Stimulated activated CD8-positive, alpha-beta memory T cell treated with anti-CD3 and anti-CD28 coated beads, Interleukin-12 subunit alpha, Interleukin-12 subunit beta, amount 100 ng/mL, for 1 hour (primary cell): ENCODE results near the gene PCCA.
"Not testable (repeated sequence)": the region's sequence is repeated elsewhere in the genome, so short reads cannot be mapped to it uniquely, and the experiment has no call there.

Experiments used
- DNase-seq: peaks from one replicate; pipeline ENCODE4 v3.0.0-alpha.2; 2020; ENCODE audit warnings: low read depth

The PCCA gene

GRCh38 chr13:100197116-100197515, 108.2 kb downstream of the PCCA start:
- DNase-seq = no peak

DNA sequence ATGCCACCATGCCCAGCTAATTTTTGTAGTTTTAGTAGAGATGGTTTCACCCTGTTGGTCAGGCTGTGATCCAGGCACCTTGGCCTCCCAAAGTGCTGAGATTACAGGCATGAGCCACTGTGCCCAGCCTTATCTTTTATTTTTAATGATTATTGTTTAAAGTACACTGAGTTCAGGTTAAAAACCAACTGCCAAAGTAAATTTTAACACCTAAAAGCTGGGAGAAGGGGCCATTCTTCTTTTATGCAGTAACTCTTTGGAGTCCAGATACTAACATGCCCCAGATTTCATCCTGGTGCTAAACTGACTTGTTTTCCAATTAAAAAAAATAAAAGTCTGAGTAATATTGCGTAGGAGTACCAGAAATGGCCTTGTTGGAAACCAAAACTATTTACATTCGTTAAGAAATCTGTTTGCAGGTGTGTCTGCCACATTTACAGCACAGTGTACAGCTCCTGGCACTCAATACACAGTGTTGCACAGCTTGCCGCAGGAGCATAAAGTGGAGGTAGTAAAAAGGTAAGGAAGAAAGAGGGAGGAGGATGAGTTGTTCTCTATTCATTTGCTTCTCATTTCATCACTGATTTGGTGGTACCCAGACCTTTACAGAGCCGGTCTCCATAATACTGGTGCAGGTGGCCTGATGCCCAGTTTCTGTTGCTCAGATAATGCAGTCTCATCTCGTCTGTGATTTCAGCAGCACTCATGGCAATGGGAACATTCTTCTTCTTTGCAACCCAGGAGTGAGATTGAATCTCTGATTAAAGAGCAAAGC, 108.9 kb downstream of the PCCA start:
- no peak for DNase-seq

- DNase-seq = no peak
Observed at GRCh38 chr13:100203696-100204367, 114.9 kb downstream of the PCCA start.

- DNase-seq = no peak
Observed at GRCh38 chr13:100208002-100208401, 119.1 kb downstream of the PCCA start.

DNA sequence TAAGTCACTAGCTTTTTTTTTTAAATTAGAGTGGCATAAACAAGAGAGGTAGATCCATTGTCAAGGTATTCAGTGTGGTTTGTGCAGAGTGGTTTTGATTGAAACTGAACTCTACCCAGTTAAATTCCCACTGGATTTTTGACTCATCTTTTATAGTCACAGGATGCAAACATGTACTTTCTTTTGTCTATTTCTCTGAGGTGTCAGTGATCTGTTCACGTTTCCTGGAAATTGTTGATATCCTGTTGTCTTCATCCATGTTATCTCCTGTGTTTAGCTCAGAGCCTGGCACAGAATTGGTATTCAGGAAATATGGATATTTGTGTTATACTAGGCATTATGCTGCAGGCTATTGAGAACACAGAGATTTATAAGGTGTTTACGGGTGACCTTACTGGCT, 119.7 kb downstream of the PCCA start:
- DNase-seq = no peak

GRCh38 chr13:100209857-100210825, 121.2 kb downstream of the PCCA start:
- no peak for DNase-seq

GRCh38 chr13:100211016-100211710, 122.3 kb downstream of the PCCA start:
- DNase-seq = no peak

DNA sequence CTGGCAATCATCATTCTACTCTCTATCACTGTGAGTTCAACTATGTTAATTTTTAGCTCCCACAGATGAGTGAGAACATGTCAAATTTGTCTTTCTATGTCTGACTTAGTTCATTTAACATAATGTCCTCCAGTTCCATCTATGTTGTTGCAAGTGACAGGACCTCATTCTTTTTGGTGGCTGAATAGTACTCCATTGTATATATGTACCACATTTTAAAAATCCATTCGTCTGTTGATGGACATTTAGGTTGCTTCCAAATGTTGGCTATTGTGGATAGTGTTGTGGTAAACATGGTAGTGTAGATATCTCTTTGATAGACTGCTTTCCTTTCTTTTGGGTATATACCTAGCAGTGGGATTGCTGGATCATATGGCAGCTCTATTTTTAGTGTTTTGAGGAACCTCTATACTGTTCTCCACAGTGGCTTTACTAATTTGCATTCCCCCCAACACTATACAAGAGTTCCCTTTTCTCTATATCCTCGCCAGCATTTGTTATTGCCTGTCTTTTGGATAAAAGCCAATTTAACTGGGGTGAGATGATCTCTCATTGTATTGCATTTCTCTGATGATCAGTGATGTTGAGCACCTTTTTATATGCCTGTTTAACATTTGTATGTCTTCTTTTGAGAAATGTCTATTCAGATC, 124.1 kb downstream of the PCCA start:
- no peak for DNase-seq

DNA sequence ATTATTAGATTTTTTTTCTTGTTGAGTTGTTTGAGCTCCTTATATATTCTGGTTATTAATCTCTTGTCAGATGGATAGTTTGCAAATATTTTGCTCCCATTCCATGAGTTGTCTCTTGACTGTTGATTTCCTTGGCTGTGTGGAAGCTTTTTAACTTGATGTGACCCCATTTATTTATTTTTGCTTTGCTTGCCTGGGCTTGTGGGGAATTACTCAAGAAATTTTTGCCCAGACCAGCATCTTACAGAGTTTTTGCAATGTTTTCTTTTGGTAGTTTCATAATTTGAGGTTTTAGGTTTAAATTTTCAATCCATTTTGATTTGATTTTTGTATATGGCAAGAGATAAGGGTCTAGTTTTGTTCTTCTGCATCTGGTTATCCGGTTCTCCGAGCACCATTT, 124.7 kb downstream of the PCCA start:
- DNase-seq = no peak

- no peak for DNase-seq
Observed at GRCh38 chr13:100214886-100215285, 126.0 kb downstream of the PCCA start.

GRCh38 chr13:100221166-100221565, 132.3 kb downstream of the PCCA start:
- DNase-seq = no peak

GRCh38 chr13:100223966-100224530, 135.2 kb downstream of the PCCA start:
- not testable (repeated sequence) for DNase-seq

GRCh38 chr13:100229603-100230002, 140.7 kb downstream of the PCCA start:
- no peak for DNase-seq

DNA sequence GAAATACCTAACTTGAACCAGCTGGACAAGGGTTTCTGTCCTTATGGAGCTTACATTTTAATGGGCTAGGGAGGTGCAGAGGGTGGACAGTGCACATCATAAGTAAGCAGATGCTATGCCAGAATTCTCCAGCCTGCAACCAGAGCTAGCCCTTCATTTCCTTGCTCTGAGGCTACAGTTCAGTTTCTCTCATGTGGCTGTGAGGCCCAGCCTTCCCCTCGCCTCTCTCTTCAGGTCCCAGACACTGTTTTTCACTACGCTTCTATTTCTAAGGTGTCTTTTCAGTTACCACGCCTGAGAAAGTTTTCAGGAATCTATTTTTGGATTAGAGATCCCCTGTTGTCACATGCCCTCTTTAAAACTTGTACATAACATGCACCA, 141.9 kb downstream of the PCCA start:
- DNase-seq = no peak

- DNase-seq = no peak
Observed at GRCh38 chr13:100231176-100231575, 142.3 kb downstream of the PCCA start.

GRCh38 chr13:100234006-100234405, 145.1 kb downstream of the PCCA start:
- no peak for DNase-seq

GRCh38 chr13:100234524-100235136, 145.7 kb downstream of the PCCA start:
- DNase-seq = no peak

DNA sequence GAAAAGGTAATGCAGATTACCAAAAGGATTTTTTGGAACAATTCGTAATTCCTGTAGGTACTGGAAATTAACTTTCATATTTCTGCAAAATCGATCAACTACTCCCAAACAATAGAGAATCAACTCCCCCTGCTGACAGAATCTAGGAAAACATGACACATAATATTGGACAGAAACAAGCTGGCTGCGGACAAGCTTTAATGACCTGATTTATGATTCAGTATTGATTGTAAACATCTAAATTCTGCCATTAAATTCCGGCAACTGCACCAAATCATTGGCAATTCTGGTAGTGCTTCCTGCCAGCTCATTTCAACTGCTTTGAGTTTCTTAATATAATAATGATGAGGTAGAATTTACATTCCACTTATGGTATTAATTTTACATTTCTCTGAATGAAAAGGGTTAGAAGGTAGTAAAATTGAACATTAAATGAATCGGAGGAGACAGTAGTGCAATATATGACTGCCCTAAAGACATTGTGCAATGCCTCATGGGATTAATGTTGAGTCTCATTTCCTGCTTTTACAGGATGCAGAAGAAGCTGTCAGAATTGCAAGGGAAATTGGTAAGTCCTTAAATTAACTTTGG, 146.5 kb downstream of the PCCA start:
- no peak for DNase-seq

GRCh38 chr13:100240109-100240779, 151.4 kb downstream of the PCCA start:
- DNase-seq = no peak

GRCh38 chr13:100244431-100244830, 155.5 kb downstream of the PCCA start:
- DNase-seq = no peak
